HCT116 (cell line): Measurements from ENCODE around the gene ADGRA1. TPM values are rescaled to one million over a fixed set of nuclear protein-coding genes. Genes with fewer than 3 reads are reported as not detected.

Experiments
- ATAC-seq: fragments of 200-7000 bp; cut with Tn5 transposase; 2 replicates; pipeline ENCODE4 v1.9.1; 2020; ENCODE audit warnings: mild to moderate bottlenecking, moderate library complexity
- BruUV-seq: library from RNA; stranded (reverse); fragments of 400-500 nt; replicated peaks from 2 replicates; lab custom pipeline; 2021; lab: Mats Ljungman, UMichigan
- CTCF ChIA-PET: fragments of 300-600 bp; sonication (Branson Sonifier 250); formaldehyde crosslinking; loops from one replicate; lab custom pipeline; 2021; ENCODE audit warnings: antibody characterized with exemption; lab: Charles Lee
- POLR2A ChIA-PET: fragments of 300-600, 350-600 bp; sonication (Branson Sonifier 250); formaldehyde crosslinking; loops from one replicate; lab custom pipeline; 2021; ENCODE audit warnings: antibody characterized with exemption; lab: Charles Lee
- RAD21 ChIA-PET, 2 experiments: fragments of 300-600 bp; sonication (Branson Sonifier 250); formaldehyde crosslinking; loops; one replicate each; lab custom pipeline; 2023; ENCODE audit warnings: low total read pairs in 2 of 2; ENCODE audit not compliant: uncharacterized antibody in 2 of 2, unreplicated experiment in 2 of 2, low non-redundant PET in 1 of 2; lab: Charles Lee
- DNase-seq: peaks from one replicate; pipeline ENCODE4 v3.0.0-alpha.2; 2010; ENCODE audit warnings: low read depth, low spot score
- H2AFZ ChIP-seq: fragments of 200-600 bp; shearing (Covaris generic), sonication (generic); 2 replicates; pipeline ENCODE4 v1.6.1; 2017; ENCODE audit warnings: low read depth, mixed run types, mixed read lengths, antibody characterized with exemption, low read length; ENCODE audit not compliant: poor library complexity, severe bottlenecking
- H3K27ac ChIP-seq: 2 replicates; pipeline ENCODE4 v1.5.1; 2012; ENCODE audit warnings: low read depth, low read length
- H3K27me3 ChIP-seq: fragments of 200-600 bp; sonication (generic); 2 replicates; pipeline ENCODE4 v1.6.1; 2016; ENCODE audit warnings: mixed run types, low read length, mixed read lengths; ENCODE audit not compliant: insufficient read depth
- H3K36me3 ChIP-seq, 2 experiments: fragments of 200-500 bp in 1 of 2; fragments of 200-600 bp in 1 of 2; sonication (Bioruptor generic) in 1 of 2; sonication (generic) in 1 of 2; 2 replicates each; pipeline versions ENCODE4 v1.5.1 to v1.6.1; 2014 to 2016; ENCODE audit warnings: low read length in 2 of 2, inconsistent platforms in 1 of 2, mixed read lengths in 1 of 2, mixed run types in 1 of 2; ENCODE audit not compliant: insufficient read depth in 2 of 2, control insufficient read depth in 1 of 2
- H3K4me1 ChIP-seq, 2 experiments: fragments of 200-600 bp in 1 of 2; sonication (generic) in 1 of 2; 2 replicates each; pipeline versions ENCODE4 v1.5.1 to v1.6.1; 2012 to 2017; ENCODE audit warnings: low read length in 2 of 2, inconsistent platforms in 1 of 2, mild to moderate bottlenecking in 1 of 2, mixed read lengths in 1 of 2, mixed run types in 1 of 2, moderate library complexity in 1 of 2; ENCODE audit not compliant: insufficient read depth in 2 of 2, control insufficient read depth in 1 of 2
- H3K4me2 ChIP-seq: fragments of 200-600 bp; sonication (generic); 2 replicates; pipeline ENCODE4 v1.6.1; 2017; ENCODE audit warnings: mixed run types, low read length, mixed read lengths
- H3K4me3 ChIP-seq, 2 experiments: fragments of 200-600 bp in 1 of 2; sonication (generic) in 1 of 2; replicated peaks in 1 of 2; 2 replicates each; pipeline ENCODE4 v1.5.1; 2011 to 2016; ENCODE audit warnings: low read length in 2 of 2, control low read depth in 1 of 2, low read depth in 1 of 2, mild to moderate bottlenecking in 1 of 2, mixed read lengths in 1 of 2, mixed run types in 1 of 2
- H3K79me2 ChIP-seq: fragments of 200-600 bp; sonication (generic); 2 replicates; pipeline ENCODE4 v1.6.1; 2017; ENCODE audit warnings: mild to moderate bottlenecking, mixed run types, low read length, moderate library complexity, mixed read lengths; ENCODE audit not compliant: insufficient read depth
- H3K9ac ChIP-seq: fragments of 200-600 bp; sonication (generic); 2 replicates; pipeline ENCODE4 v1.6.1; 2016; ENCODE audit warnings: low read length, mixed read lengths
- H3K9me2 ChIP-seq: fragments of 200-600 bp; sonication (generic), shearing (Covaris generic); 2 replicates; pipeline ENCODE4 v1.6.1; 2017; ENCODE audit warnings: mixed run types, mild to moderate bottlenecking, moderate library complexity; ENCODE audit not compliant: insufficient read depth
- H3K9me3 ChIP-seq, 2 experiments: fragments of 200-500 bp in 1 of 2; fragments of 200-600 bp in 1 of 2; sonication (Bioruptor generic) in 1 of 2; sonication (generic) in 1 of 2; 2 replicates each; pipeline ENCODE4 v1.6.1; 2014 to 2017; ENCODE audit warnings: low read length in 2 of 2, mixed read lengths in 2 of 2, inconsistent platforms in 1 of 2, low read depth in 1 of 2, mild to moderate bottlenecking in 1 of 2, mixed run types in 1 of 2, moderate library complexity in 1 of 2; ENCODE audit not compliant: control insufficient read depth in 1 of 2, insufficient read depth in 1 of 2
- H4K20me1 ChIP-seq: fragments of 200-600 bp; sonication (generic), shearing (Covaris generic); 2 replicates; pipeline ENCODE4 v1.6.1; 2017; ENCODE audit warnings: mixed run types, mild to moderate bottlenecking, moderate library complexity; ENCODE audit not compliant: insufficient read depth
- CEBPB ChIP-seq: IDR thresholded peaks from 2 replicates; pipeline ENCODE4 v1.6.1; 2012; ENCODE audit warnings: low read depth
- CTCF ChIP-seq, 3 experiments: fragments of 200-600 bp in 1 of 3; sonication (generic) in 1 of 3; IDR thresholded peaks in 2 of 3; conservative IDR thresholded peaks in 1 of 3; 2 replicates each; pipeline ENCODE4 v1.5.1; 2012 to 2017; ENCODE audit warnings: low read depth in 2 of 3, low read length in 2 of 3, antibody characterized with exemption in 1 of 3, borderline replicate concordance in 1 of 3, control low read depth in 1 of 3, mild to moderate bottlenecking in 1 of 3, mixed read lengths in 1 of 3, mixed run types in 1 of 3, moderate library complexity in 1 of 3; ENCODE audit not compliant: insufficient read depth in 1 of 3
- EZH2 ChIP-seq: fragments of 200-600 bp; sonication (generic); IDR thresholded peaks from 2 replicates; pipeline ENCODE4 v1.6.1; 2017; ENCODE audit warnings: antibody characterized with exemption, mixed run types
- JUND ChIP-seq: IDR thresholded peaks from 2 replicates; pipeline ENCODE4 v1.6.1; 2012
- POLR2A ChIP-seq: IDR thresholded peaks from 2 replicates; pipeline ENCODE4 v1.7.0; 2011; ENCODE audit warnings: borderline replicate concordance; ENCODE audit not compliant: insufficient read depth, insufficient read length; ENCODE audit errors: extremely low read depth
- SP1 ChIP-seq: IDR thresholded peaks from 2 replicates; pipeline ENCODE4 v1.6.1; 2012; ENCODE audit warnings: low read depth
- YY1 ChIP-seq: IDR thresholded peaks from 2 replicates; pipeline ENCODE4 v1.6.1; 2011; ENCODE audit warnings: low read length, low read depth, moderate library complexity, mild to moderate bottlenecking; ENCODE audit not compliant: insufficient replicate concordance; ENCODE audit errors: extremely low read depth
- ZBTB33 ChIP-seq: IDR thresholded peaks from 2 replicates; pipeline ENCODE4 v1.6.1; 2011; ENCODE audit warnings: mild to moderate bottlenecking, low read length, moderate library complexity; ENCODE audit not compliant: insufficient replicate concordance; ENCODE audit errors: extremely low read depth
- intact Hi-C: fragments of 100-400 bp; cut with micrococcal nuclease; formaldehyde crosslinking; loops from 2 replicates; pipeline ENCODE4 v1.10.0; 2022
- total RNA-seq: library from RNA; stranded (reverse); gene quantifications from one replicate; pipeline ENCODE4 v1.2.1, GENCODE V29; 2021; ENCODE audit not compliant: unreplicated experiment
- TF ChIP-seq, protein P1 (sequence below): IDR thresholded peaks from 2 replicates; pipeline ENCODE4 v1.6.1; 2012; ENCODE audit warnings: low read depth

The ADGRA1 gene
- total RNA-seq, 1 experiment from 2014 or later, result not detected

DNA sequence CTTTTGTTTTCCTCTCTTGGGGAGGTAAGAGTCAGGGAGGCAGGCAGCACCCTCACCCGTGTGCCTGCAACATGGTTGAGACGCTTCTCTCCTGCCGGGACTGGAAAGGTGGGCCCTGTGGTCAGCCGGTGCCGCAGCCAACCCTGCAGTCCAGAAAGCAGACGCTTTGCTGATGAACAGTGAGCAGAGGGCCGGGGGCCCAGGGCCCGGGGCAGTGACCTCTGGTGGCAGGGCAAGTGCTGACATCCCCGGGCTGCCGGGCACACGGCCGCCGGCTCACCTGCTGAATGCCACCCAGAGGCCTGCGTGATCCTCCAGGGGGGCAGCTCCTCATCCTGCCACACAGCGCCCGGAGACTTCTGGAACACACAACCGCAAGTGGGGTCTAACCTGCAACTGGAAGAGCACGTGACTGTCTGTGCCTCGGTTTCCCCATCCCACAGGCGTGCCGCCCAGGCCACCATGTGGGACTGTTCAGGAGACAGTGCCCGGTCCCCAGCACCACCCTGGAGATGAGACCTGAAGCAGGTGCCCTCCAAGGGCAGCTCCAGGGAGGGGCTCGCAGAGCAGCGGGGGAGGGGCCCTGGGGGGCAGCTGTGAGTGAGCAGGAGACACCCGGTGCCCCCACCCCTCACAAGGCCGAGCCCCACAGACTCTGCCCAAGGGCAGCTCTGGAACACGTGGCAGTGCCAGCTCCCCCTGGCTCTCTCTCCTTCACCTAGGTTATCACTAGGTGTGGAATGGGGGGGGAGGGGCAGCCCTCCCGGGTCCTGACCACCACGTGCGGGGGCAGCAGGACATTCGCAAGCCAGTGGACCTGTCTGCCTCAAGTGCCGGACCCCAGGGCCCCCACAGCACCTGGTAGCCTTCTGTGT, 2.2 kb upstream of the ADGRA1 start:
- no peak overlapping the region for H3K9ac ChIP-seq
- no peaks in the 10 kb centered on the region for H3K4me1 ChIP-seq
- intact Hi-C loops, result no loop called here
- no TSS peak for BruUV-seq
- no peaks in the 10 kb centered on the region for H4K20me1 ChIP-seq
- TF ChIP-seq YY1 (no peak), SP1 (no peak), CEBPB (no peak), JUND (no peak), ZBTB33 (no peak), EZH2 (no peak), CTCF (IDR thresholded peaks at IDR 0.05 in 2 of 3, conservative IDR thresholded peaks at IDR 0.05 in 1 of 3; ENCODE audit: borderline replicate concordance in 1 of 3, insufficient read depth in 1 of 3, low read depth in 2 of 3, low read length in 2 of 3) (peak in 1 of 3 experiments; percentile 16; a peak in 1 of 6 replicates), POLR2A (no peak)
- TF ChIP-seq, protein P1, sequence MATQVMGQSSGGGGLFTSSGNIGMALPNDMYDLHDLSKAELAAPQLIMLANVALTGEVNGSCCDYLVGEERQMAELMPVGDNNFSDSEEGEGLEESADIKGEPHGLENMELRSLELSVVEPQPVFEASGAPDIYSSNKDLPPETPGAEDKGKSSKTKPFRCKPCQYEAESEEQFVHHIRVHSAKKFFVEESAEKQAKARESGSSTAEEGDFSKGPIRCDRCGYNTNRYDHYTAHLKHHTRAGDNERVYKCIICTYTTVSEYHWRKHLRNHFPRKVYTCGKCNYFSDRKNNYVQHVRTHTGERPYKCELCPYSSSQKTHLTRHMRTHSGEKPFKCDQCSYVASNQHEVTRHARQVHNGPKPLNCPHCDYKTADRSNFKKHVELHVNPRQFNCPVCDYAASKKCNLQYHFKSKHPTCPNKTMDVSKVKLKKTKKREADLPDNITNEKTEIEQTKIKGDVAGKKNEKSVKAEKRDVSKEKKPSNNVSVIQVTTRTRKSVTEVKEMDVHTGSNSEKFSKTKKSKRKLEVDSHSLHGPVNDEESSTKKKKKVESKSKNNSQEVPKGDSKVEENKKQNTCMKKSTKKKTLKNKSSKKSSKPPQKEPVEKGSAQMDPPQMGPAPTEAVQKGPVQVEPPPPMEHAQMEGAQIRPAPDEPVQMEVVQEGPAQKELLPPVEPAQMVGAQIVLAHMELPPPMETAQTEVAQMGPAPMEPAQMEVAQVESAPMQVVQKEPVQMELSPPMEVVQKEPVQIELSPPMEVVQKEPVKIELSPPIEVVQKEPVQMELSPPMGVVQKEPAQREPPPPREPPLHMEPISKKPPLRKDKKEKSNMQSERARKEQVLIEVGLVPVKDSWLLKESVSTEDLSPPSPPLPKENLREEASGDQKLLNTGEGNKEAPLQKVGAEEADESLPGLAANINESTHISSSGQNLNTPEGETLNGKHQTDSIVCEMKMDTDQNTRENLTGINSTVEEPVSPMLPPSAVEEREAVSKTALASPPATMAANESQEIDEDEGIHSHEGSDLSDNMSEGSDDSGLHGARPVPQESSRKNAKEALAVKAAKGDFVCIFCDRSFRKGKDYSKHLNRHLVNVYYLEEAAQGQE, result no peak
- no peak overlapping the region for H3K4me2 ChIP-seq
- no peaks in the 10 kb centered on the region for H3K9me3 ChIP-seq
- ChIA-PET CTCF (no interaction called here), POLR2A (no interaction called here), RAD21 (no interaction called here)
- ATAC-seq (no peak), DNase-seq (no peak)
- H3K27me3 ChIP-seq, result no peaks in the 10 kb centered on the region
- H2AFZ ChIP-seq, result no peak overlapping the region
- H3K4me3 ChIP-seq, result no peak overlapping the region
- H3K27ac ChIP-seq, result no peak overlapping the region
- H3K36me3 ChIP-seq, result no peaks in the 10 kb centered on the region
- no peaks in the 10 kb centered on the region for H3K9me2 ChIP-seq
- no peaks in the 10 kb centered on the region for H3K79me2 ChIP-seq
